Gastrocnemius medialis (tissue), 4 donors: Measurements from ENCODE around the gene ELK3.

Experiments used
- CTCF ChIP-seq, 5 experiments: fragments of 450-650 bp in 3 of 5; fragments of 200-600 bp in 2 of 5; sonication (generic) in 2 of 5; IDR thresholded peaks in 4 of 5; conservative IDR thresholded peaks in 1 of 5; 1 replicate in 4 of 5; 2 replicates in 1 of 5; pipeline ENCODE4 v1.5.1; 2016 to 2019; ENCODE audit warnings: antibody characterized with exemption in 5 of 5, mild to moderate bottlenecking in 3 of 5, moderate library complexity in 3 of 5
- POLR2A ChIP-seq, 2 donors: fragments of 450-650 bp; IDR thresholded peaks; one replicate each; pipeline ENCODE4 v1.6.1; 2017; ENCODE audit warnings: antibody characterized with exemption in 2 of 2, mild to moderate bottlenecking in 2 of 2, moderate library complexity in 2 of 2

- no peak for TF ChIP-seq CTCF (IDR thresholded peaks at IDR 0.05 in 4 of 5, conservative IDR thresholded peaks at IDR 0.05 in 1 of 5)
- no peak for TF ChIP-seq POLR2A (IDR thresholded peaks at IDR 0.05)
Measured at GRCh38 chr12:96211988-96212387, 17.8 kb downstream of the ELK3 start.
